Ovary (tissue), 9 donors: ENCODE measurements around the gene PCF11. TPM values are rescaled to one million over a fixed set of nuclear protein-coding genes. Genes with fewer than 3 reads are reported as not detected.

Experiments
- DNase-seq, 5 donors: peaks; one replicate each; pipeline ENCODE4 v3.0.0-alpha.2; 2019 to 2020
- H3K27ac ChIP-seq, 2 donors: fragments of 200-600 bp; one replicate each; pipeline versions ENCODE4 v1.5.1 to v1.8.0; 2019 to 2022
- H3K27me3 ChIP-seq: fragments of 200-600 bp; one replicate; pipeline ENCODE4 v1.8.0; 2022
- H3K36me3 ChIP-seq: fragments of 200-600 bp; sonication (generic); one replicate; pipeline ENCODE4 v1.5.1; 2019
- H3K4me1 ChIP-seq: one replicate; pipeline ENCODE4 v1.8.1; 2013; ENCODE audit warnings: mild to moderate bottlenecking, moderate library complexity; ENCODE audit not compliant: insufficient read depth
- H3K4me3 ChIP-seq: fragments of 200-600 bp; sonication (generic); one replicate; pipeline ENCODE4 v1.5.1; 2017
- H3K9me3 ChIP-seq, 2 donors: fragments of 200-600 bp in 1 of 2; sonication (generic) in 1 of 2; one replicate each; pipeline versions ENCODE4 v1.5.1 to v1.8.1; 2013 to 2019; ENCODE audit warnings: mild to moderate bottlenecking in 1 of 2, moderate library complexity in 1 of 2
- CTCF ChIP-seq, 3 donors: fragments of 450-650 bp in 2 of 3; fragments of 200-600 bp in 1 of 3; IDR thresholded peaks; one replicate each; pipeline versions ENCODE4 v1.5.1 to v1.8.0; 2016 to 2022; ENCODE audit warnings: antibody characterized with exemption in 3 of 3, mild to moderate bottlenecking in 1 of 3
- EP300 ChIP-seq: sonication (generic); formaldehyde crosslinking; IDR thresholded peaks from one replicate; pipeline ENCODE4 v1.6.1; 2017; ENCODE audit warnings: antibody characterized with exemption
- POLR2A ChIP-seq: fragments of 450-650 bp; IDR thresholded peaks from one replicate; pipeline ENCODE4 v1.6.1; 2017; ENCODE audit warnings: antibody characterized with exemption, mild to moderate bottlenecking, moderate library complexity
- WGBS, 3 donors: extraction: QIAGEN DNeasy Blood & Tissue Kit in 1 of 3; methylation state at CpG; one replicate each; pipeline versions ENCODE4 v1.1.5 to v1.1.7; 2013 to 2017; 5-methylcytosine and 5-hydroxymethylcytosine counted together
- intact Hi-C, 4 donors: fragments of 100-400 bp; cut with DNase I; formaldehyde crosslinking; loops; one replicate each; pipeline versions ENCODE4 v1.11.0 to v1.15.1; 2022 to 2023
- polyA plus RNA-seq, 2 donors: library from polyadenylated mRNA; stranded (reverse); fragments of 200-250 nt in 1 of 2; fragments of 350-450 nt in 1 of 2; fragmentation: Illumina TruSeq in 1 of 2; extraction: RNeasy Lipid Tissue Mini Kit (QIAGEN cat#74804) in 1 of 2; gene quantifications; one replicate each; pipeline ENCODE4 v1.2.3, GENCODE V29; 2013 to 2014
- total RNA-seq, 7 donors: library from RNA; depleted of rRNA in 2 of 7; stranded (reverse); fragments of >200 nt in 2 of 7; fragmentation: NEBNext Ultra II Directional in 3 of 7; extraction: Animal tissue kit (Norgen Biotek cat#: 25700) in 3 of 7; gene quantifications; one replicate each; pipeline versions ENCODE4 v1.1.0 to v1.2.4, GENCODE V29; 2016 to 2023
- donor health status: DM: no; HTN: no; CAD: no; lungs with moderate emphysema.
- donor health status: DM: no; HTN: no; CAD: no.
- donor health status: Bipolar disorder and iron deficiency.
- donor health status: DM: yes; HTN: yes; CAD: no.
- donor health status: DM: no; HTN: no; CAD: no.
- donor health status: DM: yes; HTN: yes; CAD: no.

The PCF11 gene
- total and polyA plus RNA-seq, 9 donors = 38.0 to 107 (median 59.8) TPM

GRCh38 chr11:83166193-83166866 is 9.4 kb downstream of the PCF11 start:
- Histone ChIP-seq H3K4me1 (peaks cover 6% of the 10 kb centered on the region), H3K4me3 (no peak overlapping the region), H3K27me3 (no peaks in the 10 kb centered on the region), H3K9me3 (no peaks in the 10 kb centered on the region), H3K27ac (no peak overlapping the region), H3K36me3 (no peaks in the 10 kb centered on the region)
- 94 to 98% (median 97%) methylated on average over 11 of the region's 11 CpGs for WGBS, 3 donors
- intact Hi-C loops = no loop called here
- TF ChIP-seq EP300 = no peak
- TF ChIP-seq CTCF (IDR thresholded peaks at IDR 0.05) = no peak
- TF ChIP-seq POLR2A = no peak
- no peak for DNase-seq

GRCh38 chr11:83168756-83169155 is 11.8 kb downstream of the PCF11 start:
- Histone ChIP-seq H3K4me3 (no peak overlapping the region), H3K27ac (no peak overlapping the region), H3K36me3 (no peaks in the 10 kb centered on the region), H3K4me1 (peaks cover 8% of the 10 kb centered on the region), H3K27me3 (no peaks in the 10 kb centered on the region), H3K9me3 (no peaks in the 10 kb centered on the region)
- 94 to 100% (median 98%) methylated on average over 5 of the region's 5 CpGs for WGBS, 3 donors
- no peak for DNase-seq
- TF ChIP-seq POLR2A (no peak), EP300 (no peak), CTCF (IDR thresholded peaks at IDR 0.05) (no peak)
- intact Hi-C loops = no loop called here

- H3K4me1 ChIP-seq = peaks cover 9% of the 10 kb centered on the region
- no peaks in the 10 kb centered on the region for H3K27me3 ChIP-seq
- H3K9me3 ChIP-seq = no peaks in the 10 kb centered on the region
- H3K36me3 ChIP-seq = no peaks in the 10 kb centered on the region
- peak overlapping the region; percentile 15 for H3K4me3 ChIP-seq
- intact Hi-C loops = no loop called here
- TF ChIP-seq CTCF (IDR thresholded peaks at IDR 0.05) = no peak
- TF ChIP-seq POLR2A = no peak
- no peak for TF ChIP-seq EP300
- WGBS, 3 donors = 64 to 72% (median 64%) methylated on average over 2 of the region's 2 CpGs
- no peak overlapping the region for H3K27ac ChIP-seq
- no peak for DNase-seq
Measured at GRCh38 chr11:83170865-83171264, 13.9 kb downstream of the PCF11 start.

GRCh38 chr11:83172551-83172950 is 15.6 kb downstream of the PCF11 start:
- intact Hi-C loops = no loop called here
- H3K27ac ChIP-seq = no peak overlapping the region
- no peaks in the 10 kb centered on the region for H3K27me3 ChIP-seq
- WGBS, 3 donors = 92 to 94% (median 92%) methylated on average over 4 of the region's 4 CpGs
- no peaks in the 10 kb centered on the region for H3K36me3 ChIP-seq
- no peak for TF ChIP-seq POLR2A
- H3K9me3 ChIP-seq = no peaks in the 10 kb centered on the region
- H3K4me3 ChIP-seq = no peak overlapping the region
- no peak for DNase-seq
- H3K4me1 ChIP-seq = peaks cover 9% of the 10 kb centered on the region

GRCh38 chr11:83174008-83174407 is 17.1 kb downstream of the PCF11 start:
- Histone ChIP-seq H3K27me3 (no peaks in the 10 kb centered on the region), H3K27ac (no peak overlapping the region), H3K4me1 (peaks cover 9% of the 10 kb centered on the region), H3K4me3 (no peak overlapping the region), H3K36me3 (no peaks in the 10 kb centered on the region), H3K9me3 (no peaks in the 10 kb centered on the region)
- DNase-seq = no peak
- intact Hi-C loops = no loop called here
- no peak for TF ChIP-seq POLR2A
- TF ChIP-seq EP300 = no peak
- no peak for TF ChIP-seq CTCF (IDR thresholded peaks at IDR 0.05)
